B cell (primary cell): Measurements from ENCODE around the gene EML2. TPM values are rescaled to one million over a fixed set of nuclear protein-coding genes. Genes with fewer than 3 reads are reported as not detected.

Source experiments
- ATAC-seq: fragments of 200-7000 bp; cut with Tn5 transposase; one replicate; pipeline ENCODE4 v1.10.0; 2021; ENCODE audit warnings: low read depth, mild to moderate bottlenecking, moderate number of reproducible peaks, moderate library complexity
- CTCF ChIA-PET: fragments of 350-600 bp; sonication (Branson Sonifier 250); formaldehyde crosslinking; loops from one replicate; lab custom pipeline; 2021; ENCODE audit warnings: antibody characterized with exemption, inconsistent platforms; lab: Charles Lee
- POLR2A ChIA-PET: fragments of 350-600 bp; sonication (Branson Sonifier 250); formaldehyde crosslinking; loops from one replicate; lab custom pipeline; 2021; ENCODE audit warnings: antibody characterized with exemption; lab: Charles Lee
- DNase-seq: peaks from one replicate; pipeline ENCODE4 v3.0.0; 2013
- H2AFZ ChIP-seq: 2 replicates; pipeline ENCODE4 v1.6.1; 2012; ENCODE audit warnings: mild to moderate bottlenecking, low read depth, low read length; ENCODE audit not compliant: insufficient read depth, poor library complexity, severe bottlenecking
- H3K27ac ChIP-seq, 2 donors: 1 replicate in 1 of 2; 2 replicates in 1 of 2; pipeline ENCODE4 v1.5.1; 2012 to 2013; ENCODE audit warnings: low read length in 2 of 2, mild to moderate bottlenecking in 2 of 2, moderate library complexity in 1 of 2
- H3K27me3 ChIP-seq, 4 experiments: fragments of 200-600 bp in 1 of 4; sonication (generic) in 1 of 4; replicated peaks in 1 of 4; 1 replicate in 2 of 4; 2 replicates in 2 of 4; pipeline versions ENCODE4 v1.6.1 to v1.7.0; 2013 to 2016; ENCODE audit warnings: low read length in 3 of 4, mild to moderate bottlenecking in 2 of 4, mixed read lengths in 1 of 4, moderate library complexity in 1 of 4; ENCODE audit not compliant: insufficient read depth in 4 of 4, control insufficient read depth in 3 of 4; ENCODE audit errors: control extremely low read depth in 1 of 4
- H3K36me3 ChIP-seq, 2 experiments: replicated peaks in 1 of 2; 1 replicate in 1 of 2; 2 replicates in 1 of 2; pipeline versions ENCODE4 v1.6.1 to v1.7.1; 2013; ENCODE audit warnings: low read length in 1 of 2; ENCODE audit not compliant: insufficient read depth in 2 of 2, control insufficient read depth in 1 of 2; ENCODE audit errors: control extremely low read depth in 1 of 2, extremely low read depth in 1 of 2
- H3K4me1 ChIP-seq, 2 donors: fragments of 200-600 bp in 1 of 2; sonication (generic) in 1 of 2; 1 replicate in 1 of 2; 2 replicates in 1 of 2; pipeline versions ENCODE4 v1.5.1 to v1.6.1; 2013 to 2017; ENCODE audit warnings: low read length in 2 of 2; ENCODE audit not compliant: control insufficient read depth in 2 of 2, insufficient read depth in 2 of 2
- H3K4me2 ChIP-seq: replicated peaks from 2 replicates; pipeline ENCODE3; 2012; ENCODE audit warnings: mild to moderate bottlenecking, low read depth, low read length; ENCODE audit not compliant: poor library complexity, severe bottlenecking
- H3K4me3 ChIP-seq, 5 experiments: fragments of 200-600 bp in 1 of 5; sonication (generic) in 1 of 5; 1 replicate in 3 of 5; 2 replicates in 2 of 5; pipeline versions ENCODE4 v1.5.1 to v1.7.0; 2011 to 2016; ENCODE audit warnings: low read length in 4 of 5, mild to moderate bottlenecking in 4 of 5, low read depth in 2 of 5, control low read depth in 1 of 5, moderate library complexity in 1 of 5; ENCODE audit not compliant: insufficient read depth in 1 of 5; ENCODE audit errors: control extremely low read depth in 1 of 5, extremely low read depth in 1 of 5
- H3K79me2 ChIP-seq: fragments of 200-600 bp; sonication (generic); one replicate; pipeline ENCODE4 v1.6.0; 2016; ENCODE audit warnings: low read length; ENCODE audit not compliant: control insufficient read depth, insufficient read depth
- H3K9ac ChIP-seq: fragments of 200-600 bp; sonication (generic); 2 replicates; pipeline ENCODE4 v1.6.1; 2017; ENCODE audit warnings: mild to moderate bottlenecking, low read length, moderate library complexity
- H3K9me3 ChIP-seq, 3 donors: one replicate each; pipeline versions ENCODE4 v1.6.1 to v1.7.1; 2013; ENCODE audit warnings: low read length in 2 of 3; ENCODE audit not compliant: control insufficient read depth in 2 of 3, insufficient read depth in 1 of 3; ENCODE audit errors: control extremely low read depth in 1 of 3
- H4K20me1 ChIP-seq: 2 replicates; pipeline ENCODE4 v1.6.0; 2012; ENCODE audit warnings: mild to moderate bottlenecking, low read length; ENCODE audit not compliant: insufficient read depth, control insufficient read depth, poor library complexity, severe bottlenecking
- H3K27ac Mint-ChIP-seq: one replicate; pipeline ENCODE4 v1.8.0; 2021; ENCODE audit warnings: mixed read lengths
- H3K27me3 Mint-ChIP-seq: one replicate; pipeline ENCODE4 v1.8.0; 2021; ENCODE audit warnings: mixed read lengths
- H3K4me1 Mint-ChIP-seq: one replicate; pipeline ENCODE4 v1.8.0; 2021; ENCODE audit warnings: mixed read lengths
- H3K4me3 Mint-ChIP-seq: one replicate; pipeline ENCODE4 v1.8.0; 2021; ENCODE audit warnings: mixed read lengths
- H3K9me3 Mint-ChIP-seq: one replicate; pipeline ENCODE4 v1.8.0; 2022; ENCODE audit warnings: mixed read lengths; ENCODE audit not compliant: insufficient read depth
- CTCF ChIP-seq: fragments of 200-600 bp; IDR thresholded peaks from one replicate; pipeline ENCODE4 v1.8.0; 2022; ENCODE audit warnings: antibody characterized with exemption, mild to moderate bottlenecking
- EZH2 ChIP-seq: IDR thresholded peaks from 2 replicates; pipeline ENCODE4 v1.6.1; 2012; ENCODE audit warnings: borderline replicate concordance, low read depth, mild to moderate bottlenecking, moderate library complexity, low read length; ENCODE audit not compliant: insufficient read depth, poor library complexity, severe bottlenecking
- WGBS: methylation state at CpG from one replicate; pipeline ENCODE4 v1.1.5; 2013; ENCODE audit warnings: missing lambda C conversion rate; ENCODE audit not compliant: insufficient coverage; 5-methylcytosine and 5-hydroxymethylcytosine counted together
- intact Hi-C: fragments of 100-400 bp; cut with micrococcal nuclease; formaldehyde crosslinking; loops from one replicate; pipeline ENCODE4 v1.10.0; 2022
- polyA plus RNA-seq: library from polyadenylated mRNA; depleted of rRNA; stranded (reverse); fragments of >200 nt; gene quantifications from 2 replicates; pipeline ENCODE4 v1.2.3, GENCODE V29; 2012
- total RNA-seq, 2 donors: library from RNA; stranded (reverse); fragments of 120-200 nt in 1 of 2; gene quantifications; 1 replicate in 1 of 2; 2 replicates in 1 of 2; pipeline versions ENCODE4 v1.2.3 to v1.2.4, GENCODE V29; 2013 to 2022

The EML2 gene
- total and polyA plus RNA-seq, 2 donors (not counting 1 experiment from before 2014, with no cell fraction given): 75.0 to 88.5 TPM

- 67% methylated on average over 1 of the region's 1 CpG for WGBS
Measured at GRCh38 chr19:45663800-45664199, 24.6 kb upstream of the EML2 start.

GRCh38 chr19:45660636-45661035, 21.4 kb upstream of the EML2 start:
- no peak for DNase-seq
- no peak for ATAC-seq
- Histone ChIP-seq H3K79me2 (no peaks in the 10 kb centered on the region), H3K27ac (no peak overlapping the region), H3K9me3 (peaks cover 0 to 5% (median 0%) of the 10 kb centered on the region in 3 donors), H3K4me3 (no peak overlapping the region), H4K20me1 (no peaks in the 10 kb centered on the region), H2AFZ (no peak overlapping the region), H3K36me3 (no peaks in the 10 kb centered on the region), H3K4me2 (no peak overlapping the region), H3K9ac (no peak overlapping the region), H3K4me1 (no peaks in the 10 kb centered on the region), H3K27me3 (peaks cover 0 to 19% (median 7%) of the 10 kb centered on the region in 4 experiments)
- intact Hi-C loops: no loop called here
- H3K27me3 Mint-ChIP-seq: peaks cover 25% of the 10 kb centered on the region
- no peaks in the 10 kb centered on the region for H3K4me1 Mint-ChIP-seq
- no peak for TF ChIP-seq EZH2
- TF ChIP-seq CTCF: no peak
- ChIA-PET POLR2A (no interaction called here), CTCF (interaction anchor here (1.1 kb wide), 1 partner anchor 19 kb away, joined by 3 read pairs; no protein-coding TSS in a partner anchor)
- no peak overlapping the region for H3K27ac Mint-ChIP-seq
- no peaks in the 10 kb centered on the region for H3K9me3 Mint-ChIP-seq
- H3K4me3 Mint-ChIP-seq: no peak overlapping the region
- 66% methylated on average over 8 of the region's 8 CpGs for WGBS

More at GRCh38 chr19:45663800-45664199, 24.6 kb upstream of the EML2 start:
- Histone ChIP-seq H3K9me3 (peaks cover 0 to 5% (median 0%) of the 10 kb centered on the region in 3 donors), H3K9ac (no peak overlapping the region), H3K4me1 (peaks cover 16% of the 10 kb centered on the region in 2 donors), H2AFZ (no peak overlapping the region), H4K20me1 (no peaks in the 10 kb centered on the region), H3K36me3 (no peaks in the 10 kb centered on the region), H3K4me3 (no peak overlapping the region), H3K79me2 (no peaks in the 10 kb centered on the region), H3K27ac (no peak overlapping the region), H3K4me2 (no peak overlapping the region), H3K27me3 (peaks cover 0 to 41% (median 18%) of the 10 kb centered on the region in 4 experiments)
- DNase-seq (no peak), ATAC-seq (no peak)
- Mint-ChIP-seq H3K27ac (no peak overlapping the region), H3K4me3 (no peak overlapping the region), H3K27me3 (peaks cover 35% of the 10 kb centered on the region), H3K9me3 (no peaks in the 10 kb centered on the region), H3K4me1 (peaks cover 15% of the 10 kb centered on the region)
- ChIA-PET CTCF (interaction anchor here (1.1 kb wide), 1 partner anchor 8 kb away, joined by 4 read pairs; no protein-coding TSS in a partner anchor), POLR2A (no interaction called here)
- intact Hi-C loops: no loop called here
- TF ChIP-seq CTCF (no peak), EZH2 (no peak)
